Caco-2 (cell line): ENCODE results near the gene MYLK4. TPM values are rescaled to one million over a fixed set of nuclear protein-coding genes. Genes with fewer than 3 reads are reported as not detected.

ENCODE experiments used
- BruUV-seq: library from RNA; stranded (reverse); fragments of 400-500 nt; replicated peaks from 2 replicates; lab custom pipeline; 2021; lab: Mats Ljungman, UMichigan
- CTCF ChIA-PET: fragments of 300-600 bp; sonication (Branson Sonifier 250); formaldehyde crosslinking; loops from one replicate; lab custom pipeline; 2022; ENCODE audit warnings: antibody characterized with exemption; lab: Charles Lee
- POLR2A ChIA-PET: fragments of 300-600 bp; sonication (Branson Sonifier 250); formaldehyde crosslinking; loops from one replicate; lab custom pipeline; 2022; ENCODE audit warnings: antibody characterized with exemption; lab: Charles Lee
- DNase-seq, 2 experiments: peaks; one replicate each; pipeline versions ENCODE4 v3.0.0 to v3.0.0-alpha.2; 2020 to 2022
- H3K27me3 ChIP-seq: replicated peaks from 2 replicates; pipeline ENCODE4 v1.6.0; 2011; ENCODE audit warnings: low read length; ENCODE audit not compliant: control insufficient read depth, insufficient read depth
- H3K36me3 ChIP-seq: 2 replicates; pipeline ENCODE4 v1.5.1; 2011; ENCODE audit warnings: low read length; ENCODE audit not compliant: control insufficient read depth, insufficient read depth
- H3K4me1 ChIP-seq: fragments of 250-450 bp; sonication (Bioruptor Pico); 2 replicates; pipeline ENCODE4 v1.5.1; 2020; ENCODE audit warnings: mild to moderate bottlenecking
- H3K4me3 ChIP-seq: 2 replicates; pipeline ENCODE4 v1.5.1; 2011; ENCODE audit warnings: low read depth, mild to moderate bottlenecking, control low read depth, low read length
- H3K9me3 ChIP-seq: fragments of 250-450 bp; sonication (Bioruptor Pico); 2 replicates; pipeline ENCODE4 v1.5.1; 2020; ENCODE audit warnings: mild to moderate bottlenecking, moderate library complexity
- H3K27ac Mint-ChIP-seq: one replicate; pipeline ENCODE4 v1.8.0; 2022; ENCODE audit warnings: mixed read lengths; ENCODE audit not compliant: unreplicated experiment
- H3K27me3 Mint-ChIP-seq: one replicate; pipeline ENCODE4 v1.8.0; 2022; ENCODE audit warnings: mixed read lengths; ENCODE audit not compliant: insufficient read depth, unreplicated experiment
- H3K36me3 Mint-ChIP-seq: one replicate; pipeline ENCODE4 v1.8.0; 2022; ENCODE audit warnings: mild to moderate bottlenecking, mixed read lengths; ENCODE audit not compliant: insufficient read depth, unreplicated experiment
- H3K4me1 Mint-ChIP-seq: one replicate; pipeline ENCODE4 v1.8.0; 2022; ENCODE audit warnings: low read depth, mixed read lengths; ENCODE audit not compliant: unreplicated experiment
- H3K4me3 Mint-ChIP-seq: one replicate; pipeline ENCODE4 v1.8.0; 2022; ENCODE audit warnings: mild to moderate bottlenecking, moderate library complexity, mixed read lengths; ENCODE audit not compliant: unreplicated experiment
- H3K9me3 Mint-ChIP-seq: one replicate; pipeline ENCODE4 v1.8.0; 2022; ENCODE audit warnings: mixed read lengths; ENCODE audit not compliant: unreplicated experiment
- CTCF ChIP-seq, 2 experiments: fragments of 200-600 bp in 1 of 2; IDR thresholded peaks; 1 replicate in 1 of 2; 2 replicates in 1 of 2; pipeline versions ENCODE4 v1.5.1 to v1.8.0; 2011 to 2022; ENCODE audit warnings: antibody characterized with exemption in 1 of 2, control low read depth in 1 of 2, inconsistent platforms in 1 of 2, low read depth in 1 of 2, low read length in 1 of 2, mild to moderate bottlenecking in 1 of 2, moderate library complexity in 1 of 2; ENCODE audit not compliant: insufficient read depth in 1 of 2, severe bottlenecking in 1 of 2, unreplicated experiment in 1 of 2
- intact Hi-C: fragments of 100-400 bp; cut with micrococcal nuclease; formaldehyde crosslinking; loops from one replicate; pipeline ENCODE4 v1.10.0; 2022; ENCODE audit not compliant: unreplicated experiment
- total RNA-seq: library from RNA; stranded (reverse); gene quantifications from 2 replicates; pipeline ENCODE4 v1.2.3, GENCODE V29; 2022

MYLK4 gene
- total RNA-seq, 1 experiment from 2014 or later, result 0.75 TPM

GRCh38 chr6:2772840-2773239 is 22.1 kb upstream of the MYLK4 start:
- H3K27me3 ChIP-seq, result no peaks in the 10 kb centered on the region
- Mint-ChIP-seq H3K4me3 (no peak overlapping the region), H3K27ac (no peak overlapping the region), H3K9me3 (no peaks in the 10 kb centered on the region), H3K4me1 (peaks cover 7% of the 10 kb centered on the region), H3K27me3 (no peaks in the 10 kb centered on the region), H3K36me3 (no peaks in the 10 kb centered on the region)
- TF ChIP-seq CTCF (IDR thresholded peaks at IDR 0.05; ENCODE audit: insufficient read depth in 1 of 2, low read depth in 1 of 2, low read length in 1 of 2, severe bottlenecking in 1 of 2, unreplicated experiment in 1 of 2), result no peak
- no peak overlapping the region for H3K4me3 ChIP-seq
- CTCF ChIA-PET, result interaction anchor here (0.6 kb wide), 1 partner anchor 215 kb away, joined by 3 read pairs; no protein-coding TSS in a partner anchor
- intact Hi-C loops, result no loop called here
- no peaks in the 10 kb centered on the region; the same call in 1 of the 2 replicates for H3K36me3 ChIP-seq
- no peaks in the 10 kb centered on the region; the same call in 1 of the 2 replicates for H3K4me1 ChIP-seq
- DNase-seq, result no peak
- POLR2A ChIA-PET, result no interaction called here
- no peaks in the 10 kb centered on the region for H3K9me3 ChIP-seq
- no TSS peak for BruUV-seq

GRCh38 chr6:2771079-2771478 is 20.4 kb upstream of the MYLK4 start:
- intact Hi-C loops, result no loop called here
- Mint-ChIP-seq H3K4me1 (peaks cover 18% of the 10 kb centered on the region), H3K27me3 (no peaks in the 10 kb centered on the region), H3K9me3 (no peaks in the 10 kb centered on the region), H3K4me3 (no peak overlapping the region), H3K36me3 (peaks cover 5% of the 10 kb centered on the region), H3K27ac (no peak overlapping the region)
- H3K9me3 ChIP-seq, result no peaks in the 10 kb centered on the region
- no peaks in the 10 kb centered on the region; the same call in 1 of the 2 replicates for H3K36me3 ChIP-seq
- H3K27me3 ChIP-seq, result no peaks in the 10 kb centered on the region
- CTCF ChIA-PET, result no interaction called here
- no peak for DNase-seq
- H3K4me1 ChIP-seq, result no peaks in the 10 kb centered on the region; the same call in 1 of the 2 replicates
- POLR2A ChIA-PET, result no interaction called here
- no TSS peak for BruUV-seq
- TF ChIP-seq CTCF (IDR thresholded peaks at IDR 0.05; ENCODE audit: insufficient read depth in 1 of 2, low read depth in 1 of 2, low read length in 1 of 2, severe bottlenecking in 1 of 2, unreplicated experiment in 1 of 2), result no peak
- H3K4me3 ChIP-seq, result no peak overlapping the region

- Histone ChIP-seq H3K27me3 (no peaks in the 10 kb centered on the region), H3K4me3 (no peak overlapping the region), H3K36me3 (no peaks in the 10 kb centered on the region; the same call in 1 of the 2 replicates), H3K4me1 (no peaks in the 10 kb centered on the region; the same call in 1 of the 2 replicates), H3K9me3 (no peaks in the 10 kb centered on the region)
- no peak for TF ChIP-seq CTCF (IDR thresholded peaks at IDR 0.05; ENCODE audit: insufficient read depth in 1 of 2, low read depth in 1 of 2, low read length in 1 of 2, severe bottlenecking in 1 of 2, unreplicated experiment in 1 of 2)
- Mint-ChIP-seq H3K27ac (no peak overlapping the region), H3K4me3 (no peak overlapping the region), H3K9me3 (no peaks in the 10 kb centered on the region), H3K36me3 (peaks cover 5% of the 10 kb centered on the region), H3K4me1 (peaks cover 18% of the 10 kb centered on the region), H3K27me3 (no peaks in the 10 kb centered on the region)
- POLR2A ChIA-PET, result no interaction called here
- intact Hi-C loops, result no loop called here
- DNase-seq, result no peak
- CTCF ChIA-PET, result no interaction called here
- BruUV-seq, result no TSS peak
Measured at GRCh38 chr6:2770171-2770570, 19.4 kb upstream of the MYLK4 start.
